Heart right ventricle (tissue), 16 donors: ENCODE results near the gene C2CD2. TPM values are rescaled to one million over a fixed set of nuclear protein-coding genes. Genes with fewer than 3 reads are reported as not detected.
A peak's percentile ranks its signal among the peaks of the same experiment; 100 is the strongest.

Source experiments
- ATAC-seq, 8 donors: fragments of 200-7000 bp; cut with Tn5 transposase; one replicate each; pipeline ENCODE4 v1.9.1; 2020; ENCODE audit warnings: mild to moderate bottlenecking in 8 of 8, moderate library complexity in 8 of 8, moderate number of reproducible peaks in 1 of 8
- DNase-seq, 2 donors: peaks; one replicate each; pipeline ENCODE4 v3.0.0-alpha.2; 2020
- H3K27ac ChIP-seq, 10 donors: fragments of 200-600 bp; sonication (generic) in 2 of 10; one replicate each; pipeline versions ENCODE4 v1.5.0 to v1.8.0; 2020 to 2022; ENCODE audit warnings: mild to moderate bottlenecking in 3 of 10
- H3K27me3 ChIP-seq, 7 donors: fragments of 200-600 bp; one replicate each; pipeline ENCODE4 v1.8.0; 2021 to 2022; ENCODE audit warnings: mild to moderate bottlenecking in 2 of 7
- H3K36me3 ChIP-seq, 9 donors: fragments of 200-600 bp; sonication (generic) in 1 of 9; one replicate each; pipeline versions ENCODE4 v1.5.0 to v1.8.0; 2020 to 2022; ENCODE audit warnings: mild to moderate bottlenecking in 2 of 9
- H3K4me1 ChIP-seq, 9 donors: fragments of 200-600 bp; sonication (generic) in 1 of 9; one replicate each; pipeline versions ENCODE4 v1.5.0 to v1.8.0; 2020 to 2022; ENCODE audit warnings: mild to moderate bottlenecking in 4 of 9
- H3K4me3 ChIP-seq, 10 donors: fragments of 200-600 bp; sonication (generic) in 2 of 10; one replicate each; pipeline versions ENCODE4 v1.5.0 to v1.8.0; 2020 to 2022; ENCODE audit warnings: mild to moderate bottlenecking in 7 of 10, moderate library complexity in 2 of 10
- H3K9me3 ChIP-seq, 11 donors: fragments of 200-600 bp in 10 of 11; sonication (generic) in 2 of 11; one replicate each; pipeline versions ENCODE4 v1.5.0 to v1.8.0; 2013 to 2022; ENCODE audit warnings: mild to moderate bottlenecking in 2 of 11, control low read depth in 1 of 11, moderate library complexity in 1 of 11
- WGBS, 2 donors: extraction: QIAGEN DNeasy Blood & Tissue Kit; methylation state at CpG; one replicate each; pipeline ENCODE4 v1.1.7; 2013; ENCODE audit warnings: inconsistent platforms in 1 of 2; 5-methylcytosine and 5-hydroxymethylcytosine counted together
- intact Hi-C, 10 donors: fragments of 100-400 bp; cut with DNase I; formaldehyde crosslinking; loops; one replicate each; pipeline versions ENCODE4 v1.11.1 to v1.14.2; 2022
- polyA plus RNA-seq, 2 donors: library from polyadenylated mRNA; stranded (reverse); fragments of 200-250 nt; gene quantifications; one replicate each; pipeline ENCODE4 v1.2.3, GENCODE V29; 2013
- total RNA-seq, 10 donors: library from RNA; stranded (reverse); fragmentation: NEBNext Ultra II Directional in 3 of 10; extraction: Animal tissue kit (Norgen Biotek cat#: 25700) in 3 of 10; gene quantifications; one replicate each; pipeline versions ENCODE4 v1.2.1 to v1.2.4, GENCODE V29; 2021 to 2023
- TF ChIP-seq, protein P1 (sequence below), 9 donors: fragments of 200-600 bp; sonication (generic) in 2 of 9; IDR thresholded peaks; one replicate each; pipeline versions ENCODE4 v1.5.0 to v1.8.0; 2021 to 2022; ENCODE audit warnings: antibody characterized with exemption in 9 of 9, mild to moderate bottlenecking in 5 of 9, moderate library complexity in 1 of 9
- donor health status: Arrhythmogenic right ventricular cardiomyopathy.
- donor health status: ischemic (EF 13 %, LVEDD 7.1; RV severe dilation, severe dysfunction).
- donor health status: healthy with polysubstance abuse.
- donor health status: DM: no; HTN: yes; CAD: no.
- donor health status: DM: no; HTN: no; CAD: no.
- donor health status: ischemic (EF 25% LVEDD 6.9; RV normal size, moderate dysfunction).
- donor health status: ischemic (EF 25% LVEDD 5.7; RV mildly dilated, moderate dysfunction).
- donor health status: healthy.
- donor health status: DM: yes; HTN: yes; CAD: no.
- donor health status: Ischemic cardiomyopathy.
- donor health status: ischemic (EF 35%, LVEDD 5.7; RV mildly dilated, moderate dysfunction).
- donor health status: nonischemic (EF 11% LVEDD 7.7; RV severe dilation, severe dysfunction).
- donor health status: DM: yes; HTN: yes; CAD: no.
- donor health status: PGD.
- donor health status: ischemic (EF 29% LVEDD 5.4; RV normal size, mild dysfunction).
- donor health status: nonischemic (EF 23%, LVEDD 6.1; RV moderate dilation, normal function).

Gene C2CD2
- total and polyA plus RNA-seq, 12 donors: 4.5 to 11.1 (median 6.6) TPM

DNA sequence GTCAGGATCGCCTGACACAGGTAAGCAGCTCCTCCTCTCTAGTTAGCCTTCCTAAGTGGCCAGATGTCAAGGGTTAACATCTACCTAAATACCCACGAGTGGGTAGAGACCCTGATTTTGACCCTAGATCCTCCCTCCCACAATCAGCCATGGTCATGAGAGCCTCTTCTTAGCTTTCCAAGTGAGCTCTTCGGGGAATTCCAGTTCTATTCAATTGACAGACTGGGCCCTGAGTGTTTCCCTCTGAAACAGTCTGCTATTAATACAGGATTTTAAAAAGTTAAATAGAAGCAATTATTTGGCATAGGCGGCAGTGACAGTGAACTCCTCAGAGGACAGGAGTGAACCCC is 28.1 kb downstream of the C2CD2 start:
- Histone ChIP-seq H3K4me3 (peak overlapping the region in 8 of 10 donors; percentile 28 to 56 (median 48)), H3K27me3 (no peaks in the 10 kb centered on the region), H3K9me3 (no peaks in the 10 kb centered on the region), H3K27ac (peak overlapping the region; percentile 59 to 94 (median 84)), H3K4me1 (peaks cover 6 to 86% (median 61%) of the 10 kb centered on the region in 9 donors), H3K36me3 (no peaks in the 10 kb centered on the region)
- no peak for DNase-seq
- ATAC-seq: no peak
- 59 to 61% methylated on average over 4 of the region's 4 CpGs for WGBS, 2 donors
- TF ChIP-seq, protein P1, sequence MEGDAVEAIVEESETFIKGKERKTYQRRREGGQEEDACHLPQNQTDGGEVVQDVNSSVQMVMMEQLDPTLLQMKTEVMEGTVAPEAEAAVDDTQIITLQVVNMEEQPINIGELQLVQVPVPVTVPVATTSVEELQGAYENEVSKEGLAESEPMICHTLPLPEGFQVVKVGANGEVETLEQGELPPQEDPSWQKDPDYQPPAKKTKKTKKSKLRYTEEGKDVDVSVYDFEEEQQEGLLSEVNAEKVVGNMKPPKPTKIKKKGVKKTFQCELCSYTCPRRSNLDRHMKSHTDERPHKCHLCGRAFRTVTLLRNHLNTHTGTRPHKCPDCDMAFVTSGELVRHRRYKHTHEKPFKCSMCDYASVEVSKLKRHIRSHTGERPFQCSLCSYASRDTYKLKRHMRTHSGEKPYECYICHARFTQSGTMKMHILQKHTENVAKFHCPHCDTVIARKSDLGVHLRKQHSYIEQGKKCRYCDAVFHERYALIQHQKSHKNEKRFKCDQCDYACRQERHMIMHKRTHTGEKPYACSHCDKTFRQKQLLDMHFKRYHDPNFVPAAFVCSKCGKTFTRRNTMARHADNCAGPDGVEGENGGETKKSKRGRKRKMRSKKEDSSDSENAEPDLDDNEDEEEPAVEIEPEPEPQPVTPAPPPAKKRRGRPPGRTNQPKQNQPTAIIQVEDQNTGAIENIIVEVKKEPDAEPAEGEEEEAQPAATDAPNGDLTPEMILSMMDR (IDR thresholded peaks at IDR 0.05): no peak
- intact Hi-C loops: loop anchor here in 2 of 10 donors (5.0 kb wide), 2 partner anchors 82 to 192 kb away; no protein-coding TSS in a partner anchor

DNA sequence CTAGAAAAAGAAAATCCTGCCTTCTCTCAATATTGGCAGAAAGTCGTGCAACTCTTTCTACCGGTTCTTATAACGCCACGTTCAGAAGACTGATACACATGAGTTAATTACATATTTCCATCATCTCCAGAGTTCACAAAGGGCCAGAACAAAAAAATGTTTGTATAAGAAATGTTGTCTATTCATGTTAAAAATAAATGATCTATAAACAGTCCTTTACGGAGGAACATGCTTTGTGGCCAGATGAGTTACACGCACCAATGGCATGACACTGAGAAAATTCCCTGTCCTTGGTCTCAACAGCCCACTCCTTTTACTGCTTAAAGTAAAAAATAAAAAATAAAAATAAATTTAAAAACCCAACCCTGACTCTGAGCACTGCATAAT is 29.5 kb downstream of the C2CD2 start:
- DNase-seq (no peak), ATAC-seq (peak in 5 of 8 donors; percentile 26 to 42 (median 35))
- TF ChIP-seq, protein P1 (IDR thresholded peaks at IDR 0.05): no peak
- intact Hi-C loops: no loop called here
- H3K27ac ChIP-seq: peak overlapping the region in 9 of 10 donors; percentile 72 to 94 (median 84)
- H3K4me1 ChIP-seq: peaks cover 6 to 85% (median 64%) of the 10 kb centered on the region in 9 donors
- WGBS, 2 donors: 67 to 76% methylated on average over 6 of the region's 6 CpGs
- H3K27me3 ChIP-seq: no peaks in the 10 kb centered on the region
- no peaks in the 10 kb centered on the region for H3K9me3 ChIP-seq
- peaks cover 0 to 3% (median 0%) of the 10 kb centered on the region in 9 donors for H3K36me3 ChIP-seq
- peak overlapping the region in 2 of 10 donors; percentile 10 to 12 for H3K4me3 ChIP-seq

DNA sequence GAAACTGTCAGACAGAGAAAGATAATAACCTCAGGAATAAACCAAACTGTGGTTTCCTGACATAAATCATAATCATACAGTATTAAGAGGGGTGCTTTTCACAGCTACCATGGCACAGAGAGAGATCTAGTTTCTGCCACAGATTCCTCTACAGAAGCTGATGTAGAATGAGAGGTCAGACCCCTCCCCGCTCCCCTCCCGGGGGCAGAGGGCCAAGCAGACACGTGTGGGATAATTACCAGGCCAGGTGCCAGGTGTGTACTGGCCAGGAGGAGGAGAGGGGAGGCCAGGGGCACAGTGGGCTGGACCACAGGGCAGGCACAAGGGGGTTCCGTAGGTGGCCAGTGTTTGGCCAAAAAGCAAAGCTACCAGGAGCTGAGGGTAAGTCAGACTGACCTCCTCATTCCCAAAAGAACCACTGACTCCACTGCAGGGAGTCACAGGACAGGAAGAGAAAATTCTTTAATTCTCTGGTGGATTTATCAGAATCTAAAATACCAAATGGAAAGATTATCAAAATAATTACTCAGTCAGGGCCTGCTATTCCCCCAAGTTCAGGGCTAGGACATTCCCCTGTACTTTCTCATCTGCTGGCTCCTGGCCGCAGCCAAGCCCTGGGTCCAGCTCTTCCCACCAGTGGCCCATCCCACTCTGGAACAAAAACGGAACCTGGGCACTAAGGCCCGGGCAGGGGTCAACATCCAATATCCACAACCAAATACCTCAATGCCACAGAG is 30.0 kb downstream of the C2CD2 start:
- peaks cover 6 to 79% (median 64%) of the 10 kb centered on the region in 9 donors for H3K4me1 ChIP-seq
- peaks cover 0 to 5% (median 0%) of the 10 kb centered on the region in 9 donors for H3K36me3 ChIP-seq
- TF ChIP-seq, protein P1 (IDR thresholded peaks at IDR 0.05): no peak
- intact Hi-C loops: no loop called here
- 43 to 57% methylated on average over 7 of the region's 7 CpGs for WGBS, 2 donors
- ATAC-seq: peak; percentile 53 to 86 (median 69)
- no peaks in the 10 kb centered on the region for H3K27me3 ChIP-seq
- H3K4me3 ChIP-seq: peak overlapping the region in 3 of 10 donors; percentile 8 to 12 (median 10)
- peak in 1 of 2 donors; percentile 42 for DNase-seq
- H3K27ac ChIP-seq: peak overlapping the region; percentile 66 to 94 (median 84)
- H3K9me3 ChIP-seq: no peaks in the 10 kb centered on the region

DNA sequence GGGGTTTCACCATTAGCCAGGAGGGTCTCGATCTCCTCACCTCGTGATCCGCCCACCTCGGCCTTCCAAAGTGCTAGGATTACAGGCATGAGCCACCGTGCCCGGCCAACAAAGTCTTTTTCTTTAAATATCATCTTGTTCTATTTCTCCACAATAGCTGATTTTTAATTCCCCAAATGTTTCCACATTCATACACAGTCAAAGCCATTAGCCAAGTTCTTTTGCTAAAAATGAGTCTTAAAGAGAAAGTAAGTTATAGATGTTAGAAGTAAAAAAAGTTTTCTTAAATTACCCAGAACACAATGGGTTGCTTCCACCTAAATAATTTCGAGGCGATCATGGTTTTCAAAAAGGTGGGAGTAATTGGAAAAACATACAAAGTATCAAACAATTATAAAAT is 30.6 kb downstream of the C2CD2 start:
- TF ChIP-seq, protein P1 (IDR thresholded peaks at IDR 0.05): no peak

More for the DNA sequence above, 30.6 kb downstream of the C2CD2 start:
- DNase-seq (no peak), ATAC-seq (no peak)
- intact Hi-C loops: no loop called here
- Histone ChIP-seq H3K27me3 (no peaks in the 10 kb centered on the region), H3K27ac (peak overlapping the region; percentile 66 to 94 (median 84)), H3K4me1 (peaks cover 6 to 73% (median 61%) of the 10 kb centered on the region in 9 donors), H3K9me3 (no peaks in the 10 kb centered on the region), H3K4me3 (peak overlapping the region in 1 of 10 donors; percentile 8), H3K36me3 (peaks cover 0 to 11% (median 4%) of the 10 kb centered on the region in 9 donors)
- 60 to 82% methylated on average over 8 of the region's 8 CpGs for WGBS, 2 donors
